Tibial nerve (tissue), 4 donors: ENCODE measurements around the gene PTPRK.

Source experiments
- EP300 ChIP-seq, 2 donors: sonication (generic); formaldehyde crosslinking; IDR thresholded peaks; one replicate each; pipeline ENCODE4 v1.6.1; 2017; ENCODE audit warnings: antibody characterized with exemption in 2 of 2, mild to moderate bottlenecking in 1 of 2
- TF ChIP-seq, protein P1 (sequence below), 5 experiments: fragments of 200-600 bp in 3 of 5; fragments of 450-650 bp in 2 of 5; sonication (generic) in 3 of 5; IDR thresholded peaks; one replicate each; pipeline ENCODE4 v1.5.1; 2016 to 2019; ENCODE audit warnings: antibody characterized with exemption in 5 of 5, mild to moderate bottlenecking in 3 of 5, moderate library complexity in 2 of 5

- TF ChIP-seq, protein P1, sequence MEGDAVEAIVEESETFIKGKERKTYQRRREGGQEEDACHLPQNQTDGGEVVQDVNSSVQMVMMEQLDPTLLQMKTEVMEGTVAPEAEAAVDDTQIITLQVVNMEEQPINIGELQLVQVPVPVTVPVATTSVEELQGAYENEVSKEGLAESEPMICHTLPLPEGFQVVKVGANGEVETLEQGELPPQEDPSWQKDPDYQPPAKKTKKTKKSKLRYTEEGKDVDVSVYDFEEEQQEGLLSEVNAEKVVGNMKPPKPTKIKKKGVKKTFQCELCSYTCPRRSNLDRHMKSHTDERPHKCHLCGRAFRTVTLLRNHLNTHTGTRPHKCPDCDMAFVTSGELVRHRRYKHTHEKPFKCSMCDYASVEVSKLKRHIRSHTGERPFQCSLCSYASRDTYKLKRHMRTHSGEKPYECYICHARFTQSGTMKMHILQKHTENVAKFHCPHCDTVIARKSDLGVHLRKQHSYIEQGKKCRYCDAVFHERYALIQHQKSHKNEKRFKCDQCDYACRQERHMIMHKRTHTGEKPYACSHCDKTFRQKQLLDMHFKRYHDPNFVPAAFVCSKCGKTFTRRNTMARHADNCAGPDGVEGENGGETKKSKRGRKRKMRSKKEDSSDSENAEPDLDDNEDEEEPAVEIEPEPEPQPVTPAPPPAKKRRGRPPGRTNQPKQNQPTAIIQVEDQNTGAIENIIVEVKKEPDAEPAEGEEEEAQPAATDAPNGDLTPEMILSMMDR (IDR thresholded peaks at IDR 0.05) = no peak
- no peak for TF ChIP-seq EP300 (IDR thresholded peaks at IDR 0.05)
These were observed 472.4 kb downstream of the PTPRK start for GRCh38 chr6:128047989-128048388.
